Vagina (tissue), 2 donors: Measurements from ENCODE around the gene SPEM1. TPM values are rescaled to one million over a fixed set of nuclear protein-coding genes. Genes with fewer than 3 reads are reported as not detected.

ENCODE experiments used
- DNase-seq, 2 donors: peaks; one replicate each; pipeline ENCODE4 v3.0.0-alpha.2; 2017; ENCODE audit errors: extremely low spot score in 2 of 2
- H3K27ac ChIP-seq: fragments of 200-600 bp; sonication (generic); one replicate; pipeline ENCODE4 v1.5.1; 2019
- H3K27me3 ChIP-seq: fragments of 200-600 bp; sonication (generic); one replicate; pipeline ENCODE4 v1.5.1; 2019
- H3K36me3 ChIP-seq, 2 donors: fragments of 200-600 bp; sonication (generic); one replicate each; pipeline ENCODE4 v1.5.1; 2017 to 2019
- H3K4me1 ChIP-seq: fragments of 200-600 bp; sonication (generic); one replicate; pipeline ENCODE4 v1.5.1; 2019
- H3K4me3 ChIP-seq, 2 donors: fragments of 200-600 bp; sonication (generic); 1 replicate in 1 of 2; 2 replicates in 1 of 2; pipeline ENCODE4 v1.5.1; 2016 to 2019
- H3K9me3 ChIP-seq: fragments of 200-600 bp; sonication (generic); one replicate; pipeline ENCODE4 v1.5.1; 2019
- POLR2A ChIP-seq, 2 donors: fragments of 450-650 bp; IDR thresholded peaks; one replicate each; pipeline ENCODE4 v1.6.1; 2017; ENCODE audit warnings: antibody characterized with exemption in 2 of 2, mild to moderate bottlenecking in 2 of 2, moderate library complexity in 2 of 2
- POLR2AphosphoS5 ChIP-seq, 2 donors: sonication (generic); formaldehyde crosslinking; IDR thresholded peaks; one replicate each; pipeline ENCODE4 v1.9.0; 2017; ENCODE audit warnings: antibody characterized with exemption in 2 of 2, mild to moderate bottlenecking in 2 of 2, low read depth in 1 of 2; ENCODE audit not compliant: insufficient read depth in 1 of 2
- intact Hi-C: fragments of 100-400 bp; cut with DNase I; formaldehyde crosslinking; loops from one replicate; pipeline ENCODE4 v1.15.1; 2023
- total RNA-seq: library from RNA; depleted of rRNA; stranded (reverse); fragments of >200 nt; gene quantifications from one replicate; pipeline ENCODE4 v1.2.3, GENCODE V29; 2016
- TF ChIP-seq, protein P1 (sequence below), 3 experiments: fragments of 450-650 bp in 2 of 3; fragments of 200-600 bp in 1 of 3; sonication (generic) in 1 of 3; IDR thresholded peaks; one replicate each; pipeline ENCODE4 v1.5.1; 2017 to 2019; ENCODE audit warnings: antibody characterized with exemption in 3 of 3, mild to moderate bottlenecking in 2 of 3, moderate library complexity in 2 of 3

Gene SPEM1
- total RNA-seq, 1 donor from 2014 or later, result not detected

GRCh38 chr17:7408863-7409262 is 11.3 kb upstream of the SPEM1 start:
- H3K9me3 ChIP-seq, result no peaks in the 10 kb centered on the region
- H3K27me3 ChIP-seq, result no peaks in the 10 kb centered on the region
- no peak overlapping the region for H3K4me3 ChIP-seq
- intact Hi-C loops, result loop anchor here (5.0 kb wide), 1 partner anchor 57 kb away; the partner anchor contains the start of gene KCTD11
- DNase-seq, result no peak
- H3K4me1 ChIP-seq, result peaks cover 33% of the 10 kb centered on the region
- TF ChIP-seq POLR2AphosphoS5 (IDR thresholded peaks at IDR 0.05; ENCODE audit: insufficient read depth in 1 of 2, low read depth in 1 of 2) (no peak), POLR2A (IDR thresholded peaks at IDR 0.05) (no peak)
- TF ChIP-seq, protein P1, sequence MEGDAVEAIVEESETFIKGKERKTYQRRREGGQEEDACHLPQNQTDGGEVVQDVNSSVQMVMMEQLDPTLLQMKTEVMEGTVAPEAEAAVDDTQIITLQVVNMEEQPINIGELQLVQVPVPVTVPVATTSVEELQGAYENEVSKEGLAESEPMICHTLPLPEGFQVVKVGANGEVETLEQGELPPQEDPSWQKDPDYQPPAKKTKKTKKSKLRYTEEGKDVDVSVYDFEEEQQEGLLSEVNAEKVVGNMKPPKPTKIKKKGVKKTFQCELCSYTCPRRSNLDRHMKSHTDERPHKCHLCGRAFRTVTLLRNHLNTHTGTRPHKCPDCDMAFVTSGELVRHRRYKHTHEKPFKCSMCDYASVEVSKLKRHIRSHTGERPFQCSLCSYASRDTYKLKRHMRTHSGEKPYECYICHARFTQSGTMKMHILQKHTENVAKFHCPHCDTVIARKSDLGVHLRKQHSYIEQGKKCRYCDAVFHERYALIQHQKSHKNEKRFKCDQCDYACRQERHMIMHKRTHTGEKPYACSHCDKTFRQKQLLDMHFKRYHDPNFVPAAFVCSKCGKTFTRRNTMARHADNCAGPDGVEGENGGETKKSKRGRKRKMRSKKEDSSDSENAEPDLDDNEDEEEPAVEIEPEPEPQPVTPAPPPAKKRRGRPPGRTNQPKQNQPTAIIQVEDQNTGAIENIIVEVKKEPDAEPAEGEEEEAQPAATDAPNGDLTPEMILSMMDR (IDR thresholded peaks at IDR 0.05), result no peak
- H3K36me3 ChIP-seq, result peaks cover 0 to 16% of the 10 kb centered on the region in 2 donors
- H3K27ac ChIP-seq, result no peak overlapping the region

GRCh38 chr17:7409716-7410115 is 10.4 kb upstream of the SPEM1 start:
- no peak for DNase-seq
- intact Hi-C loops, result loop anchor here (5.0 kb wide), 1 partner anchor 57 kb away; the partner anchor contains the start of gene KCTD11
- no peaks in the 10 kb centered on the region for H3K9me3 ChIP-seq
- H3K27me3 ChIP-seq, result no peaks in the 10 kb centered on the region
- no peak for TF ChIP-seq POLR2A (IDR thresholded peaks at IDR 0.05)
- TF ChIP-seq, protein P1 (IDR thresholded peaks at IDR 0.05), result no peak
- TF ChIP-seq POLR2AphosphoS5 (IDR thresholded peaks at IDR 0.05; ENCODE audit: insufficient read depth in 1 of 2, low read depth in 1 of 2), result no peak
- no peak overlapping the region for H3K27ac ChIP-seq
- peaks cover 0 to 18% of the 10 kb centered on the region in 2 donors for H3K36me3 ChIP-seq
- H3K4me3 ChIP-seq, result no peak overlapping the region
- H3K4me1 ChIP-seq, result peaks cover 33% of the 10 kb centered on the region

GRCh38 chr17:7410634-7411426 is 9.3 kb upstream of the SPEM1 start:
- no peak for DNase-seq
- Histone ChIP-seq H3K4me3 (no peak overlapping the region), H3K9me3 (no peaks in the 10 kb centered on the region), H3K4me1 (peaks cover 23% of the 10 kb centered on the region), H3K27ac (no peak overlapping the region), H3K36me3 (peaks cover 0 to 21% of the 10 kb centered on the region in 2 donors), H3K27me3 (no peaks in the 10 kb centered on the region)
- intact Hi-C loops, result no loop called here
- TF ChIP-seq POLR2A (IDR thresholded peaks at IDR 0.05), result no peak
- TF ChIP-seq, protein P1 (IDR thresholded peaks at IDR 0.05), result no peak
- no peak for TF ChIP-seq POLR2AphosphoS5 (IDR thresholded peaks at IDR 0.05; ENCODE audit: insufficient read depth in 1 of 2, low read depth in 1 of 2)

- no peak for TF ChIP-seq POLR2A (IDR thresholded peaks at IDR 0.05)
- TF ChIP-seq, protein P1 (IDR thresholded peaks at IDR 0.05), result no peak
- no peak for TF ChIP-seq POLR2AphosphoS5 (IDR thresholded peaks at IDR 0.05; ENCODE audit: insufficient read depth in 1 of 2, low read depth in 1 of 2)
- H3K27ac ChIP-seq, result no peak overlapping the region
- no peaks in the 10 kb centered on the region for H3K9me3 ChIP-seq
- intact Hi-C loops, result no loop called here
- DNase-seq, result no peak
- peaks cover 17% of the 10 kb centered on the region for H3K4me1 ChIP-seq
- H3K36me3 ChIP-seq, result peaks cover 0 to 21% of the 10 kb centered on the region in 2 donors
- no peak overlapping the region for H3K4me3 ChIP-seq
- no peaks in the 10 kb centered on the region for H3K27me3 ChIP-seq
Measured at GRCh38 chr17:7411427-7411750, 8.7 kb upstream of the SPEM1 start.

DNA sequence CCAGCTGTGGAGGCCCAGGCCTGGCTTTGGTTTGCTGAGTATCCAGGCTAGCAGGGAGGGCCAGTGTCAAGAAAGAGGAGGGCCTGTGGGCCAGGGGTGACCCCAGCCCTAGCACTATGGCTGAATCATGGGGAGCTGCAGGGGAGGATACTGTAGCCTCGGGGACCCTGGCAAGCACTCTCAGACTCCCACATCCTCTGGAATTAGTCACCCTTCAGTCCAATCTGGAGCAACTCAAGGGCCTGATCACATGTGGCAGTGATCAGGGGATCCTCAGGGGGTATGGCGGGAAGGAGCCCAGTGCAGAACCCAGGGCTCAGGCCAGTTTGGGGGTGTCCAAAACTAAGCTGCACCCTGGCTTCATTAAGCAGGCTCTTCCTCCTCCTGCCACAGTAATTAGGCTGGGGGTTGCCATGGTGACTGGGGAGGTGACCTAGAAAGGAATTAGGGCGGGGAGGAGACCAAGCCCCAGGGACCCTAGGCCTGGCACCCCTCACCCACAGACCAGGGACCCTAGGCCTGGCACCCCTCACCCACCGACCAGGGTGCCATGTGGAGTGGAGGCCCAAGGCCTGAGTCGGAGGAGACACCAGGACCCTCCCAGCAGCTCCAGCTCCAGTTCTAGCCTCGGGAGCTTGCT is 6.7 kb upstream of the SPEM1 start:
- no peak for DNase-seq
- Histone ChIP-seq H3K9me3 (no peaks in the 10 kb centered on the region), H3K4me1 (peaks cover 10% of the 10 kb centered on the region), H3K27ac (peak overlapping the region; percentile 36), H3K36me3 (peaks cover 0 to 25% of the 10 kb centered on the region in 2 donors), H3K4me3 (no peak overlapping the region), H3K27me3 (no peaks in the 10 kb centered on the region)
- intact Hi-C loops, result no loop called here
- TF ChIP-seq, protein P1 (IDR thresholded peaks at IDR 0.05), result no peak
- TF ChIP-seq POLR2A (IDR thresholded peaks at IDR 0.05), result no peak
- peak in 1 of 2 donors; percentile 31 for TF ChIP-seq POLR2AphosphoS5 (IDR thresholded peaks at IDR 0.05; ENCODE audit: insufficient read depth in 1 of 2, low read depth in 1 of 2)
